Fibroblast of mammary gland (primary cell): ENCODE data around the gene CORO1C.

Experiments
- DNase-seq: peaks from one replicate; pipeline ENCODE4 v3.0.0-alpha.2; 2010; ENCODE audit warnings: low read depth
- H3K4me3 ChIP-seq: 2 replicates; pipeline ENCODE4 v1.5.1; 2011; ENCODE audit warnings: low read depth, mild to moderate bottlenecking, low read length, moderate library complexity; ENCODE audit not compliant: control insufficient read depth
- CTCF ChIP-seq: conservative IDR thresholded peaks from 2 replicates; pipeline ENCODE4 v1.5.1; 2011; ENCODE audit warnings: low read depth, low read length, inconsistent platforms; ENCODE audit not compliant: control insufficient read depth, insufficient read depth

Gene CORO1C

DNA sequence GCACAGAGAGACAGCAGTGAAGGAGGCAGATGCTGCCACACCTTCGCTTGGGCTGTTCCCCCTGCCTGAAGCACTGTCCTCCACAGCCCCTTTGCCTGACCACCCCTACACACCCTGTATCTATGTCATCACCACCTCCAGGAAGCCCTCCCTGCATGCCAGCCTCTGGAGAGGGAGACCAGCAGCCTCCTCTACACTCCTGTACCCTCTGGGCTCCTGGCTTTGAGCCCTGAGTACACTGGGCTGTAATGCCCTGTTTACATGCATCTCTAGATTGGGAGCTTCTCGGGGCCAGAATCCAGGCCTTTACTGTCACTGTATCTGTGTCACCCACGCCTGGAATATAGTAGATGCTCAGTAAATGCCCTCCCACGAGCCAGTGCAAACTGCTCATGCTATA lies 127.6 kb downstream of the CORO1C start:
- TF ChIP-seq CTCF = no peak
- no peak overlapping the region for H3K4me3 ChIP-seq
- no peak for DNase-seq

DNA sequence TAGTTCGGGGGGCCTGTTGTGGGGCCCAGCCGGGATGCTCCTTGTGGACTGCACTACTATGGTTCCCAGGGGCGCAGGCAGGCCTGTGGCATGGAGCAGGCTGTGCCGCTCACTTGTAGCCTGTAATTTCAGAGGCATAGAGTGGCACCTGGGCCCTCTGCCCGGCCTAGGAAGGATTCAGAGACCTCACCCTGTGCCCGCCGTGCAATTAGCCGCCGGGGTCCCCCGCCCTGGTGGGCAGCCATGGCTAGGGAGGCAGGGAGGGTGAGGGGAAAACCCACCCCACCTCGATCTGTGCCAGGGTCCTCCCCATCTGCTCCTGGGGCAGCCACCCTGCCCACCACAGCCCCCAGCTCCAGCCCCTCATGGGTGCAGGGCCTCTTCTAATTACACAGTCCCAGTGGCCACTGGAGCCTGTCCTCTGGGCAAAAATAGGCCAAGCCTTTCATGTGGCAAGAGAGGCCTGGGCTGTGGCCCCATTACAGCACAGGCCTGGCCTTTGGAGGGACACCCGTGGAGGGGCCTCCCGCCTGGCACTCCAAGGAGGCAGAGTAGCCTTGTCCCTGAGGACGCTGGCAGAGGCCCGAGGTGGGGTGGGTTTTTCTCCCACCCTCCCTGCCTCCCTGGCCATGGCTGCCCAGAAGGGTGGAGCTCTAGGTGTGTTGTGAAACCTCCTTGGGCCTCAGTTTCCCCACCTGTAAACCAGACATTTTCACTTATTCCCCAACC lies 128.2 kb downstream of the CORO1C start:
- TF ChIP-seq CTCF = no peak
- no peak overlapping the region for H3K4me3 ChIP-seq
- DNase-seq = no peak

- no peak for DNase-seq
- no peak for TF ChIP-seq CTCF
- H3K4me3 ChIP-seq = no peak overlapping the region
These were observed 129.1 kb downstream of the CORO1C start for GRCh38 chr12:108602209-108602705.

DNA sequence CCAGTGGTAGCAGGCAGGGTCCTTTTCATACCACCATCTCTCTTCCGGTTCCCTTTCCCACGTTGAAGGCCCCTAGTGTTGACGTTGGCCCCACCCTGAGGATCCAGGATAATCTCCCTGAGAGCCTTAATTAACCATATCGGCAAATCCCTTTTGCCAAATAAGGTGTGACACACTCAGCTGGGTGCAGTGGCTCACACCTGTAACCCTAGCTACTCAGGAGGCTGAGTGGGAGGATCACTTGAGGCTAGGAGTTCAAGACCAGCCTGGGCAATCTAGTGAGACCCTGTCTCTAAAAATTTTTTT lies 130.7 kb downstream of the CORO1C start:
- no peak for DNase-seq
- no peak overlapping the region for H3K4me3 ChIP-seq
- TF ChIP-seq CTCF = no peak

- no peak overlapping the region for H3K4me3 ChIP-seq
- DNase-seq = no peak
These were observed 131.2 kb downstream of the CORO1C start for GRCh38 chr12:108599948-108600701.

GRCh38 chr12:108599541-108599940 lies 131.8 kb downstream of the CORO1C start:
- no peak for DNase-seq
- no peak overlapping the region for H3K4me3 ChIP-seq
- TF ChIP-seq CTCF = no peak

More at GRCh38 chr12:108599948-108600701, 131.2 kb downstream of the CORO1C start:
- TF ChIP-seq CTCF = no peak
